ENCODE results near the gene PRSS16.

The PRSS16 gene

DNA sequence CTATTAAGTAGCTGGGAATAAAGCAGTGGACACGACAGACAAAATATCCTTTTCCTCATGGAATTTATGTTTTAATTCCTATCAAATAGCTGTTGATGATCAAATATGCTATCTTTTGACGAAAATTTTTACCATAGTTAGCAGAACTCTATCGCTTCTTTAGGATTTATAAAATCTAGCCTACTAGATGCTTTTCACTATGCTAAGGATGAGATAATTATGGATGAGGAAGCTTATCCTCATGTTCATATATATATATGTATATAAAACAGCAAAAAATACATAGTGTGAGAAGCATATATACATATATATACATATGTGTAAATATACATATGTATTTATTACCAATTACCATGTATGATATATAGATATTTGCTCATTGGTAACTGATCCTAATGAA lies 12.9 kb upstream of the PRSS16 start:
- no peak for DNase-seq
- TF ChIP-seq POLR2A (IDR thresholded peaks at IDR 0.05; ENCODE audit: low read length): no peak
- no peak for TF ChIP-seq GATA1 (IDR thresholded peaks at IDR 0.05; ENCODE audit: low read depth, low read length)

DNA sequence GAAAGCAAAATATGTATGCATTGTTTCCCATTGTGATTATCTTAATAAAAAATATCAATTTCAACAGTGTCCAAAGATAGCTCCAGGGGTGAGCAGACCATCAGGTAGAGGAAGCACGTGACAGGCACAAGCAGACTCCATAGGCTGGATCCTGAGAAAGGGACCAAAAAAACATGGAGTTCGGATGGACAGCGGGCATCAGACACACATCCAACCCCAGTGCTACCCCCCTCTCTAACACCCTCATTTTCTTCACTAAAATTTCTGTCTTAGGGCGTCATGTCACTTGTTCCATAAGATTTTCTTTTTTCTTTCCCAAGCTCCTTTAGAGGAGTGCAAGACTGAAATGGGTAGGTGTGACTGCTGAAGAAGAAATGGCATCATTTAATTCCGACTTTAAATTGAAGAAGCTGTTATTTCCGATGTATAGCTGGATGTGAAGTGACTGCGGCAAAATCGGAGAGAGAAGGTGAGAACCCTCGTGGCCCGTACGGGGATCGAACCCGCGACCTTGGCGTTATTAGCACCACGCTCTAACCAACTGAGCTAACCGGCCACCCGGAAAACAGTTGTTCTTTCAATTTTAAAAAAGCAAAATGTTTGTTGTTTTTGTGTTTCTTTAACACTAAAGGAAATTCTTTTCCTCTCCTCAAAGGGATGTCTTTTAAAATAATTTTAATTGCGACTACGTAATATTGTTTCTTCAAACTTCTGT lies 10.3 kb upstream of the PRSS16 start:
- TF ChIP-seq GATA1 (IDR thresholded peaks at IDR 0.05; ENCODE audit: low read depth, low read length) (no peak), POLR2A (IDR thresholded peaks at IDR 0.05; ENCODE audit: low read length) (no peak)
- DNase-seq: peak; percentile 77 to 82

GRCh38 chr6:27238010-27238983 lies 9.2 kb upstream of the PRSS16 start:
- peak; percentile 40 to 42 for DNase-seq
- TF ChIP-seq POLR2A (IDR thresholded peaks at IDR 0.05; ENCODE audit: low read length) (no peak), GATA1 (IDR thresholded peaks at IDR 0.05; ENCODE audit: low read depth, low read length) (no peak)

DNA sequence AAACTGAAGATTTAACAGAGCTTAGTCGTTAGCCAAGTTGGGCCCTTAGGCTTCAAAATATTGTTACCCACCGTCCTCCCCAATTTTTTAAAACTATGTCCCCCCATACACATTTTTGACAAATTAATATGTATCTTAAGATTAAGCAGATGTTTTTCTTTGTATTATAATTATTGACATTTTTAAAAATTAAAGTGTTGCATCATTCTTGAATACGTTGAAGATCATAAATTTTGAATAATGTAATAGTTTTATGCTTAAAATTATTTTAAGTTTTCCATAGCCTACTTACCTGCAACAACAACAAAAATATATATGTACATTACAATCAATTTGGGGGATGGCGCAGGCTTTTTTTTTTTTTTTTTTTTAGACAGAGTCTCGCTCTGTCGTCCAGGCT lies 8.2 kb upstream of the PRSS16 start:
- no peak for DNase-seq
- no peak for TF ChIP-seq POLR2A (IDR thresholded peaks at IDR 0.05; ENCODE audit: low read length)
- TF ChIP-seq GATA1 (IDR thresholded peaks at IDR 0.05; ENCODE audit: low read depth, low read length): no peak

- TF ChIP-seq POLR2A (IDR thresholded peaks at IDR 0.05; ENCODE audit: low read length) (no peak), GATA1 (IDR thresholded peaks at IDR 0.05; ENCODE audit: low read depth, low read length) (no peak)
- no peak for DNase-seq
These were observed 6.1 kb upstream of the PRSS16 start for GRCh38 chr6:27241443-27241842.

GRCh38 chr6:27242589-27243265 lies 4.8 kb upstream of the PRSS16 start:
- DNase-seq: no peak
- TF ChIP-seq POLR2A (IDR thresholded peaks at IDR 0.05; ENCODE audit: low read length) (no peak), GATA1 (IDR thresholded peaks at IDR 0.05; ENCODE audit: low read depth, low read length) (no peak)

- no peak for TF ChIP-seq POLR2A (IDR thresholded peaks at IDR 0.05; ENCODE audit: low read length)
- no peak for DNase-seq
These were observed 1.3 kb downstream of the PRSS16 start for GRCh38 chr6:27248783-27249182.

GRCh38 chr6:27250277-27251111 lies 3.0 kb downstream of the PRSS16 start:
- TF ChIP-seq POLR2A (IDR thresholded peaks at IDR 0.05; ENCODE audit: low read length) (no peak), GATA1 (IDR thresholded peaks at IDR 0.05; ENCODE audit: low read depth, low read length) (no peak)
- DNase-seq: peak in 1 of 2 experiments; percentile 8

- TF ChIP-seq POLR2A (IDR thresholded peaks at IDR 0.05; ENCODE audit: low read length) (no peak), GATA1 (IDR thresholded peaks at IDR 0.05; ENCODE audit: low read depth, low read length) (no peak)
- DNase-seq: peak in 1 of 2 experiments; percentile 21
These were observed 3.7 kb downstream of the PRSS16 start for GRCh38 chr6:27251112-27251605.

- peak; percentile 40 to 46 for DNase-seq
- TF ChIP-seq POLR2A (IDR thresholded peaks at IDR 0.05; ENCODE audit: low read length) (no peak), GATA1 (IDR thresholded peaks at IDR 0.05; ENCODE audit: low read depth, low read length) (no peak)
These were observed 4.2 kb downstream of the PRSS16 start for GRCh38 chr6:27251606-27252251.

GRCh38 chr6:27254566-27254965 lies 7.1 kb downstream of the PRSS16 start:
- DNase-seq: no peak
- TF ChIP-seq POLR2A (IDR thresholded peaks at IDR 0.05; ENCODE audit: low read length) (no peak), GATA1 (IDR thresholded peaks at IDR 0.05; ENCODE audit: low read depth, low read length) (no peak)

DNA sequence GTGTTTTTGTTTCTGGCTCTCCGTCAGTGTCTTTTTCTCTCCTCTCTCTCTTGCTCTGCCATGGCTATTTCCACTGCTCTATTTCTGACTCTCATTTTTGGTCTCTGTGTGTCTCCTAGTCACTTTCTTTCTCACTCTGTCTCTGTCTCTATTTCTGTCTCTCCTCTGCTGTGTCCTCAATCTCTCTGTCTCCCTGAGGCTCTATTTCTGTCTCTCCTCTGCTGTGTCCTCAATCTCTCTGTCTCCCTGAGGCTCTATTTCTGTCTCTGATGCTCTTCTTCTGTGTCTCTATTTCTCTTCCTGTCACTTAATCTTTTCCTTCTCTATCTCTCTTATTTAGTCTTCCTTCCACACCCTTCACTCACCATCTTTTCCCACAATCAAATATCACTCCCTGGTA lies 8.4 kb downstream of the PRSS16 start:
- no peak for DNase-seq
- TF ChIP-seq POLR2A (IDR thresholded peaks at IDR 0.05; ENCODE audit: low read length): no peak
- TF ChIP-seq GATA1 (IDR thresholded peaks at IDR 0.05; ENCODE audit: low read depth, low read length): no peak

- DNase-seq: no peak
- no peak for TF ChIP-seq GATA1 (IDR thresholded peaks at IDR 0.05; ENCODE audit: low read depth, low read length)
- TF ChIP-seq POLR2A (IDR thresholded peaks at IDR 0.05; ENCODE audit: low read length): no peak
These were observed 12.9 kb downstream of the PRSS16 start for GRCh38 chr6:27260369-27260768.
